ENCODE measurements around the gene MACROH2A2.

DNA sequence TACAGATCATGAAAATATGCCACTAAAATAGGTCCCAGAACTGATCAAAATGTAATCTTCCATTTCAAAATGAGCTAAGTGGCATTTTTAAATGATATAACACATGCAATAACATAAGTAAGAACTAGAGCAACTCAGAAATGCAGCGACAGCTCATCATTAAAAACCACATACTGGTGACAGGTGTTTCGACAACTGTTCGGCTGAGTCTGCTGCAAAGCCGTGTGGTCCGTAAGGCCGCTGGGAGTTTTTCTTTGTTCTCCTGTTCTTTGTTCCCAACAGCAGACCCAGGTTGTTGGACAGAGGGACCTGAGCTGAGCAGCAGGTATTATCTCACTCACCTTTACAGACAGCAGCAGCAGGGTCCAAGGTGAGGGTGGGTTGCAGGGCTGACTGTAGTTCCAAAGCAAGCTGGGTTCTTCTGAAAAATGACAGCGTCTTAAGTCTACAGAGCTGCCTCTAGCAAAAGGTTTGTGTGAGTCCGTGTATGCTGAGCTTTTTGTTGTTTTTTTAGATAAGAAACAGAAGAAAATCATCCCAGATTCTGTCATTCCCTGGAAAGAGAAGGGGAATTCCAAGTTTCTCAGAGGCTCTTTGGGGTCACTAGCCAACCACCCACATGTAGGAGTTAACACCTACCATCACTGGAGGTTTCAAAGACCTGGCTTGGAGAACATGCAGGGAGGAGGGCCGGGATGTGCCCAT, 45.4 kb upstream of the MACROH2A2 start:
- TF ChIP-seq, protein P1, sequence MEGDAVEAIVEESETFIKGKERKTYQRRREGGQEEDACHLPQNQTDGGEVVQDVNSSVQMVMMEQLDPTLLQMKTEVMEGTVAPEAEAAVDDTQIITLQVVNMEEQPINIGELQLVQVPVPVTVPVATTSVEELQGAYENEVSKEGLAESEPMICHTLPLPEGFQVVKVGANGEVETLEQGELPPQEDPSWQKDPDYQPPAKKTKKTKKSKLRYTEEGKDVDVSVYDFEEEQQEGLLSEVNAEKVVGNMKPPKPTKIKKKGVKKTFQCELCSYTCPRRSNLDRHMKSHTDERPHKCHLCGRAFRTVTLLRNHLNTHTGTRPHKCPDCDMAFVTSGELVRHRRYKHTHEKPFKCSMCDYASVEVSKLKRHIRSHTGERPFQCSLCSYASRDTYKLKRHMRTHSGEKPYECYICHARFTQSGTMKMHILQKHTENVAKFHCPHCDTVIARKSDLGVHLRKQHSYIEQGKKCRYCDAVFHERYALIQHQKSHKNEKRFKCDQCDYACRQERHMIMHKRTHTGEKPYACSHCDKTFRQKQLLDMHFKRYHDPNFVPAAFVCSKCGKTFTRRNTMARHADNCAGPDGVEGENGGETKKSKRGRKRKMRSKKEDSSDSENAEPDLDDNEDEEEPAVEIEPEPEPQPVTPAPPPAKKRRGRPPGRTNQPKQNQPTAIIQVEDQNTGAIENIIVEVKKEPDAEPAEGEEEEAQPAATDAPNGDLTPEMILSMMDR (IDR thresholded peaks at IDR 0.05) = no peak
- no peak for TF ChIP-seq EZH2 (IDR thresholded peaks at IDR 0.05; ENCODE audit: borderline replicate concordance, insufficient read depth, low read depth, low read length, poor library complexity, severe bottlenecking)
